ENCODE data around the gene OR4S1.
A peak's percentile ranks its signal among the peaks of the same experiment; 100 is the strongest.
"Not testable (repeated sequence)": the region's sequence is repeated elsewhere in the genome, so short reads cannot be mapped to it uniquely, and the experiment has no call there.

OR4S1 gene

GRCh38 chr11:48305923-48306322, at the start of gene OR4S1:
TSS of gene OR4S1 (plus strand) at chr11:48306223. CDS start at chr11:48306223, 0 bp downstream.
- no peak for ATAC-seq
- no peak for DNase-seq

DNA sequence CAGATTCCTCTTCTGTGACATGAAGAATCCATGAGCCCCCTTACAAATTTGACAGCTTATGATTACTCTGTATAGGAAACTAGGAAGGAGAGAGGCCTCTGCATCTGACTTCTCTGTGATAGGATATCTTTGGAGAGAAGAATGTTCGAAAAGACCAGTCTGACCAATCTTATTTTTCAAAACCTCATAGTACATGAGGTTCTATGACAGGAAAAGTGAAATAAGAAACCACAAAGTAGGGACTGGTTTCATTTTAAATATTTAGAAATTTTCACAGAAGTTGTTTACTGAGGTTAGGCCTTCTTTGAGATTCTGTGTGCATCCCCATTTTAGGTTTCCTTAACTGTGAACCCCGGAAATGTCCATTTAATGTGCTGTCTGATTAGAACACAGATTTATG, 44.4 kb upstream of the OR4S1 start:
- DNase-seq: no peak
- ATAC-seq: no peak

DNA sequence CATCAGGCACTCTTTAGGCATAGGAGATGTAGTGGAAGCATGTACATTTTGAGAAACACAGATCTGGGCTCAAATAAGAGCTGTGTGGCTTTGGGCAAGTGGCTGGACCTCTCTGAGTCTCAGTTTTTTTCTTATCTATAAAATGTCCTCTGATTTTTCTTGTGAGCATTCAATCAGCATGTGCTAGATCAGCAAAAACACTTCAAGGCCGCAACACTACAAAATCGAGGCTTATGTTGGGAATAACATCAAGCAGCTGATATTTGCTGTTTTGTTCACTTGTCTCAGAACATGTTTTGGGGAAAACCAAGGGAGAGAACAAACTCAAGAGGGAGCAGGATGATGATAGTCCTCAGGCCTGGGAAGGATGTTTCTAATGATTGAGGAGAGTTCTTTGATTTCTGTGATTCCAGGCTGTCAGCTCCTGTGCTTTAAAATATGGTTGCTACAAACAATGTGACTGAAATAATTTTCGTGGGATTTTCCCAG, 42.6 kb upstream of the OR4S1 start, which contains the start of gene OR4X1:
Gene OR4X1 (plus strand): TSS at position 439 of the 489 bp plus-strand sequence. CDS start 0 bp downstream, at position 439.
- no peak for DNase-seq
- ATAC-seq: no peak

- ATAC-seq: no peak
- no peak for DNase-seq
These were observed 35.4 kb upstream of the OR4S1 start for GRCh38 chr11:48270621-48271020.

DNA sequence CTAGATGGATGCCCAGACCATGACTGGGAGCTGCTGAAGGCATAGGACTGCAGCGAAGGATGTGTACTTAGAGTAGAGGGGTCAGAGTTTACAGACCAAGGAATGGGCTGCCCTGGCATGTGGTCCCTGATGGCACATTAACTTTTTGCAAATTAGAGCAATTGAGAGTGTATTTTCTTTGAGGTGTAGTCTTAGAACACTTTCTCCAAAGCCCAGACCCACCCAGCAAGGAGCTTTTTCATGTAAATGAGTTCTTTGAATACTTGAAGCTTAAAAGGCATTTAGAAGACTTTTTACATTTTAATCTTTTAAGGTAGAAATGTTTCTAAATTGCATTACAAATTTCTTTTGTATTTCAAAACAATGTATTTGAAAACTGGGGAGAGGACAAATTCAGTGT, 33.4 kb upstream of the OR4S1 start:
- no peak for DNase-seq

DNA sequence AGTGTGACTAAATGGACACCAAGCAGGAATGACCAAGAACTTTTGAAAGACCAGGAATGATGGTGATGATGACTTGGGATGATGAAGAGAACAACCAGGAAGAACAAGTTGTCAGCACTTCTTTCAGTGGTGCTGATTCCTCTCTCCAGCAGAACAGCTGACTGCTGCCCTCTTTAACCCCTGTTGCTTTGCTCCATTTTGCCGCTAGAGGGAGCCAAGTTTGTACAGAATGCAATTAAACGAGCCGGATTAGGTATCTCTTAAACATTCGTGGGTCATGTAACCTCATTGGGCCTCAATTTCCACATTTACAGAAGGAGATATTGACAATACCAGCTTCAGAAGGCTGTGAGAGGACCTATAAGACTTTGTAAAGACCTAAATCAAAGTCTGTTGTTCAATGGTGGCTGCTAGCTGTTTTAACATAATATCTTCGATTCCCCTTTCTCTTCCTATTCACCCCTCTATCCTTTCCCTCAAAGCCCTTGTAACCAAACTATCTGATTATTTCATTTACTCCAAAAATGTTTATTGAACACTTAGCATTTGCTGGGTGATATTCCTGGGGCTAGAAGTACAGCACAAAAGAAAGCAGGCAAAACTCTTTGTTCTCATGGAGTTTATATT, 1.9 kb downstream of the OR4S1 start:
- ATAC-seq (peak; percentile 52), DNase-seq (peak; percentile 77)

More for the DNA sequence above, 33.4 kb upstream of the OR4S1 start:
- ATAC-seq: no peak

DNA sequence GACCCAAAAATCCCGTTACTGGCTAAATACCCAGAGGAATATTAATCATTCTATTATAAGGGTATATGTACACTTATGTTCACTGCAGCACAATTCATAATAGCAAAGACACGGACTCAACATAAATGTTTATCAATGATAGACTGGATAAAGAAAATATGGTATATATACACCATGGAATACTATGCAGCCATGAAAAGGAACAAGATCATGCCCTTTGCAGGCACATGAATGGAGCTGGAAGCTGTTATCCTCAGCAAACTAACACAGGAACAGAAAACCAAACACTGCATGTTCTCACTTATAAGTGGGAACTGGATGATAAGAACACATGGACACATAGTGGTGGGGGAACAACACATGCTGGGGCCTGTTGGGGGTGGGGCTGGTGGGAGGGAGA, 7.6 kb downstream of the OR4S1 start:
- not testable (repeated sequence) for ATAC-seq, DNase-seq

DNA sequence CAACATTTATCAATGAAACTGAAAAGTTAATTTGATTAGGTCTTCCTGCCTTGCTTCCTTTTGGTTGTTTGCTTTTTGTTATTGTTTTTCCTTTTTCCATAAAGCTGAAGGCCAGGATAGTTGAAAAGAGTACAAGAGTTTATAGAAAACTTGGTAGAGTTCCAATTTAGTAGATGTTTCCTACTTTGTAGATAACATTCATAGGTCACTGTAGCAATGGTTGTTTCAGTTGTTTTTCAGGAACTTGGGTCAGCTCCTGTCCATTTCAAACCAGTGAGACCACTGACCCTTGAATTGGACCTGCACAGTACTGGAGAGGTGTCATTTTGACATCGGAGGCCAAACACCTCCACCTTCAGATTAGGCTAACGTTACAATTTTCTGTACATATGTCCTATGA, 13.8 kb downstream of the OR4S1 start:
- not testable (repeated sequence) for DNase-seq, ATAC-seq

DNA sequence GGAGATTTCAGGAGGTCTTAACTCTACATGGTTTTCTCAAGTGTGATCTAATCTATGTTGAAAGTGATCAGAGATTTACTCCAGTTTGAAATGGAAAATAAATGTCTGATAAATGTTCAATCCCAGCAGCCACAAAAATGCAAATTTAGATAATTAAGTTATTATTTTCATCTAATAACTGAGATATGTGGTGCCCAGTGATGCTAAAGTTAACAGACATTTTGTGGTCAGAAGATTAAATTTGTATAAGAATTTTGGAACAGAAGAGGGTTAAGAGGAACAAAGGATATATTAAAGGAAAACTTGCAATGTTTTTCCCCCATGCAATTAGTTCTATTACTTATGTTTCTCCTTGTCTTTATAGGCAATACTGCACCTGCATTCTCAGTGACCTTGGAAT, 18.6 kb downstream of the OR4S1 start, which contains the start of gene OR4C3:
Gene OR4C3 (plus strand): TSS at position 301 of the 400 bp plus-strand sequence. CDS start 102 bp downstream, outside the sequence.
- ATAC-seq, DNase-seq: not testable (repeated sequence)

GRCh38 chr11:48341466-48341865, 35.4 kb downstream of the OR4S1 start:
- no peak for DNase-seq
- ATAC-seq: no peak

GRCh38 chr11:48342505-48342904, 36.5 kb downstream of the OR4S1 start:
- not testable (repeated sequence) for DNase-seq, ATAC-seq

DNA sequence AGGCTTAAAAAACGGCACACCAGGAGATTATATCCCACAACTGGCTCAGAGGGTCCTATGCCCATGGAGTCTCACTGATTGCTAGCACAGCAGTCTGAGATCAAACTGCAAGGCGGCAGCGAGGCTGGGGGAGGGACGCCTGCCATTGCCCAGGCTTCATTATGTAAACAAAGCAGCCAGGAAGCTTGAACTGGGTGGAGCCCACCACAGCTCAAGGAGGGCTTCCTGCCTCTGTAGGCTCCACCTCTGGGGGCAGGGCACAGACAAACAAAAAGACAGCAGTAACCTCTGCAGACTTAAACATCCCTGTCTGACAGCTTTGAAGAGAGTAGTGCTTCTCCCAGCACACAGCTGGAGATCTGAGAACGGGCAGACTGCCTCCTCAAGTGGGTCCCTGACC, 40.3 kb downstream of the OR4S1 start:
- DNase-seq, ATAC-seq: not testable (repeated sequence)

- no peak for DNase-seq
- no peak for ATAC-seq
These were observed 48.0 kb downstream of the OR4S1 start for GRCh38 chr11:48354013-48354412.

DNA sequence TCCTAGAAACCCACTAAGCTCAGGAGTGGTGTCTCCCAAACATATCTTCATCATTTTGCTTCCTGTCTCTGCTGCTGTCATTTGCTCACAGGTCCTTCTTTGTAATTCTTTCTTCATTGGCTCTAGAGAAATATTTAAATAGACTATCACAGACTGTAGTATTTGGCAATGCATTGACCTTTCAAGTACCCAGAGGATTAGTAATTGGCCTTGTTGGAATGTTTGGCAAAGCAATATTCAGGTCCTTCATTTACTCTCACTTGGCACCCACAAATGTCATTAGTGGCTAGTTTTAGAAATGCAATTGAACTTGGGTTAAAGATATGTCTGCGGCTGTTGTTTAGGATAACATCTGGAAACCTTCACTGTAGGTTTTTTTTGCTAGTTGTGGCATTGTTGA, 48.7 kb downstream of the OR4S1 start:
- DNase-seq: no peak
- no peak for ATAC-seq

All from stimulated activated naive CD8-positive, alpha-beta T cell treated with anti-CD3 and anti-CD28 coated beads, Interleukin-15, Interleukin-2, amounts not matched to agents 100 U/mL and 50 U/mL, for 24 hours (primary cell).